Esophagus muscularis mucosa (tissue), 4 donors: Measurements from ENCODE around the gene CACNG1. TPM values are rescaled to one million over a fixed set of nuclear protein-coding genes. Genes with fewer than 3 reads are reported as not detected.

ENCODE experiments used
- DNase-seq: peaks from one replicate; pipeline ENCODE4 v3.0.0-alpha.2; 2017; ENCODE audit errors: extremely low spot score
- H3K27ac ChIP-seq, 4 donors: fragments of 200-600 bp; sonication (generic); replicated peaks in 1 of 4; 1 replicate in 3 of 4; 2 replicates in 1 of 4; pipeline ENCODE4 v1.5.1; 2016 to 2019; ENCODE audit warnings: mild to moderate bottlenecking in 1 of 4
- H3K27me3 ChIP-seq, 4 donors: fragments of 200-600 bp; sonication (generic); one replicate each; pipeline versions ENCODE4 v1.5.1 to v1.6.0; 2016 to 2019
- H3K36me3 ChIP-seq, 4 donors: fragments of 200-600 bp; sonication (generic); one replicate each; pipeline ENCODE4 v1.5.1; 2016 to 2019
- H3K4me1 ChIP-seq, 4 donors: fragments of 200-600 bp; sonication (generic); one replicate each; pipeline ENCODE4 v1.5.1; 2016 to 2019
- H3K4me3 ChIP-seq, 4 donors: fragments of 200-600 bp; sonication (generic); 1 replicate in 2 of 4; 2 replicates in 2 of 4; pipeline ENCODE4 v1.5.1; 2016 to 2019; ENCODE audit warnings: mild to moderate bottlenecking in 4 of 4, moderate library complexity in 1 of 4
- H3K9me3 ChIP-seq, 4 donors: fragments of 200-600 bp; sonication (generic); 1 replicate in 3 of 4; 2 replicates in 1 of 4; pipeline ENCODE4 v1.5.1; 2016 to 2019
- EP300 ChIP-seq: sonication (generic); formaldehyde crosslinking; IDR thresholded peaks from one replicate; pipeline ENCODE4 v1.6.1; 2017; ENCODE audit warnings: antibody characterized with exemption
- POLR2A ChIP-seq: fragments of 450-650 bp; IDR thresholded peaks from one replicate; pipeline ENCODE4 v1.6.1; 2017; ENCODE audit warnings: antibody characterized with exemption, moderate library complexity, mild to moderate bottlenecking, low read depth
- POLR2AphosphoS5 ChIP-seq, 2 donors: sonication (generic); formaldehyde crosslinking; IDR thresholded peaks; one replicate each; pipeline ENCODE4 v1.6.1; 2017; ENCODE audit warnings: antibody characterized with exemption in 2 of 2
- WGBS: methylation state at CpG from one replicate; pipeline ENCODE4 v1.1.5; 2018; 5-methylcytosine and 5-hydroxymethylcytosine counted together
- intact Hi-C: fragments of 100-400 bp; cut with DNase I; formaldehyde crosslinking; loops from one replicate; pipeline ENCODE4 v1.15.1; 2023
- total RNA-seq, 4 donors: library from RNA; depleted of rRNA; stranded (reverse); fragments of >200 nt; gene quantifications; one replicate each; pipeline versions ENCODE4 v1.1.0 to v1.2.1, GENCODE V29; 2016
- TF ChIP-seq, protein P1 (sequence below), 3 experiments: fragments of 200-600 bp in 2 of 3; fragments of 450-650 bp in 1 of 3; sonication (generic) in 2 of 3; IDR thresholded peaks; one replicate each; pipeline ENCODE4 v1.5.1; 2017 to 2019; ENCODE audit warnings: antibody characterized with exemption in 3 of 3, mild to moderate bottlenecking in 2 of 3, moderate library complexity in 1 of 3

Gene CACNG1
- total RNA-seq, 4 donors from 2014 or later: not detected

DNA sequence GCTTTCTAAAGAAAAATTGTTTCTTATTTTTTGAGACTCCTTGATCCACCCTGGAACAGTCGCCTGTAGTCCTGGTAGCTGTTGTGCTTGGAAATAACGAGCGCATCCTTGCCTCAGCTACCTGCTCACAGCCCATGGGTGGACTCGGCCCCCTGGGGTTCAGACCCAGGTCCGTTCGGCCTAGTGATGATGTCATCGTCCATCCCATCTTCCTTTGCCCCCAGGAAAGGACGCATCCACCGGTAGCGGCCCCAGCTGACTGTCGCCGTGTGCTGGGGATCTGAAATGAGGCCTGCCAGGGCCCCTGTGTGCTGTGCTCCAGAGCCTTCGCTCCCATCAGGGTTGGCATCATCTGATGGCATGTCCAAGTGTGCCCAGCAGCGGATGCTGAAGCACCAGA lies 12.0 kb upstream of the CACNG1 start:
- intact Hi-C loops: no loop called here
- Histone ChIP-seq H3K36me3 (no peaks in the 10 kb centered on the region), H3K4me3 (no peak overlapping the region)

DNA sequence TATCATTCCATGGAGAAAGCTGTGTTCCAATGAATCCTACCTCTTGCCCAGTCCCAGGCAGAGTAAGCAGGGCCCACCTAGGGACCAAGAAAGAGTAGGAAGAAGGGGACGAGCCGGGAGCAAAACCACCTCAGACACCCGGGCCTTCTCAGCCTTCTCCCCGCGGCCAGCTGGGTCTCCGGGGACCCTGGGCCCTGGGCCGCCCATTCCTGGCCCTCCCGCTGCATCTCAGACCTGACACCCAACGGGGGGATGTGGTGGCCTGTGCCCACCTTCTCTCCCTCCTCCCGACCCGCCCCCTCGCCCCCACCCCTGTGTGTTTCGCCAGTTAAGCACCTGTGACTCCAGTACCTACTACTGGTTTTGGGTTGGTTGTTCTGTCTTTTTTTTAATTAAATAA lies 11.4 kb upstream of the CACNG1 start:
- intact Hi-C loops: no loop called here
- TF ChIP-seq POLR2A (no peak), POLR2AphosphoS5 (IDR thresholded peaks at IDR 0.05) (no peak)
- TF ChIP-seq, protein P1, sequence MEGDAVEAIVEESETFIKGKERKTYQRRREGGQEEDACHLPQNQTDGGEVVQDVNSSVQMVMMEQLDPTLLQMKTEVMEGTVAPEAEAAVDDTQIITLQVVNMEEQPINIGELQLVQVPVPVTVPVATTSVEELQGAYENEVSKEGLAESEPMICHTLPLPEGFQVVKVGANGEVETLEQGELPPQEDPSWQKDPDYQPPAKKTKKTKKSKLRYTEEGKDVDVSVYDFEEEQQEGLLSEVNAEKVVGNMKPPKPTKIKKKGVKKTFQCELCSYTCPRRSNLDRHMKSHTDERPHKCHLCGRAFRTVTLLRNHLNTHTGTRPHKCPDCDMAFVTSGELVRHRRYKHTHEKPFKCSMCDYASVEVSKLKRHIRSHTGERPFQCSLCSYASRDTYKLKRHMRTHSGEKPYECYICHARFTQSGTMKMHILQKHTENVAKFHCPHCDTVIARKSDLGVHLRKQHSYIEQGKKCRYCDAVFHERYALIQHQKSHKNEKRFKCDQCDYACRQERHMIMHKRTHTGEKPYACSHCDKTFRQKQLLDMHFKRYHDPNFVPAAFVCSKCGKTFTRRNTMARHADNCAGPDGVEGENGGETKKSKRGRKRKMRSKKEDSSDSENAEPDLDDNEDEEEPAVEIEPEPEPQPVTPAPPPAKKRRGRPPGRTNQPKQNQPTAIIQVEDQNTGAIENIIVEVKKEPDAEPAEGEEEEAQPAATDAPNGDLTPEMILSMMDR (IDR thresholded peaks at IDR 0.05): no peak
- Histone ChIP-seq H3K27ac (no peak overlapping the region), H3K27me3 (no peaks in the 10 kb centered on the region), H3K4me3 (no peak overlapping the region), H3K4me1 (no peaks in the 10 kb centered on the region), H3K36me3 (no peaks in the 10 kb centered on the region), H3K9me3 (no peaks in the 10 kb centered on the region)
- DNase-seq: no peak
- WGBS: 88% methylated on average over 13 of the region's 13 CpGs

More for the DNA sequence above, 12.0 kb upstream of the CACNG1 start:
- H3K9me3 ChIP-seq: no peaks in the 10 kb centered on the region
- DNase-seq: no peak
- no peaks in the 10 kb centered on the region for H3K27me3 ChIP-seq
- H3K4me1 ChIP-seq: no peaks in the 10 kb centered on the region
- no peak for TF ChIP-seq EP300
- TF ChIP-seq POLR2AphosphoS5 (IDR thresholded peaks at IDR 0.05): no peak
- TF ChIP-seq, protein P1 (IDR thresholded peaks at IDR 0.05): no peak
- TF ChIP-seq POLR2A: no peak
- 93% methylated on average over 4 of the region's 14 CpGs for WGBS
- no peak overlapping the region for H3K27ac ChIP-seq

DNA sequence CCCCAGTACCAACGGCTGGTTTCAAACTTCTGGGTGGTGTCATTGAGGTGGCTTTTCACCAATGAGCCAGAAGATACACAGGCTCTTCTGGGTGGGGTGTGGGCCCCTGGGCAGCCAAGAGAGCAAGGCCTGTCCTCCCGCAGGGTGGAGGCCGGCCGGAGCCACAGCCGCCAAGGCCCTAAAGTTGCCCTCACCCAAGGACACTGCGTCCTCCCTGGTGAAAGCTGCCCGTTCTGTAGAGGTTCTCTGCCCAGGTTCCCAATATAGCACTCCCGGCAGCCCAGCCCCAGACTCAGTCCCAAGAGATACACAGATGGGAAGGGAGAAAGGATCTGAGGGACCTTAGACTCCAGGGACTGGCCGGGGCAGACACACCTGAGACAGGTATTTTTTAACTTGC lies 10.7 kb upstream of the CACNG1 start:
- no peak for TF ChIP-seq POLR2A
- TF ChIP-seq, protein P1 (IDR thresholded peaks at IDR 0.05): no peak
- no peak for TF ChIP-seq POLR2AphosphoS5 (IDR thresholded peaks at IDR 0.05)
- no peak for TF ChIP-seq EP300
- no peaks in the 10 kb centered on the region for H3K4me1 ChIP-seq
- WGBS: 91% methylated on average over 7 of the region's 9 CpGs
- no peaks in the 10 kb centered on the region for H3K36me3 ChIP-seq
- H3K4me3 ChIP-seq: no peak overlapping the region
- no peak overlapping the region for H3K27ac ChIP-seq
- no peaks in the 10 kb centered on the region for H3K9me3 ChIP-seq
- no peak for DNase-seq
- no peaks in the 10 kb centered on the region for H3K27me3 ChIP-seq
- intact Hi-C loops: no loop called here

DNA sequence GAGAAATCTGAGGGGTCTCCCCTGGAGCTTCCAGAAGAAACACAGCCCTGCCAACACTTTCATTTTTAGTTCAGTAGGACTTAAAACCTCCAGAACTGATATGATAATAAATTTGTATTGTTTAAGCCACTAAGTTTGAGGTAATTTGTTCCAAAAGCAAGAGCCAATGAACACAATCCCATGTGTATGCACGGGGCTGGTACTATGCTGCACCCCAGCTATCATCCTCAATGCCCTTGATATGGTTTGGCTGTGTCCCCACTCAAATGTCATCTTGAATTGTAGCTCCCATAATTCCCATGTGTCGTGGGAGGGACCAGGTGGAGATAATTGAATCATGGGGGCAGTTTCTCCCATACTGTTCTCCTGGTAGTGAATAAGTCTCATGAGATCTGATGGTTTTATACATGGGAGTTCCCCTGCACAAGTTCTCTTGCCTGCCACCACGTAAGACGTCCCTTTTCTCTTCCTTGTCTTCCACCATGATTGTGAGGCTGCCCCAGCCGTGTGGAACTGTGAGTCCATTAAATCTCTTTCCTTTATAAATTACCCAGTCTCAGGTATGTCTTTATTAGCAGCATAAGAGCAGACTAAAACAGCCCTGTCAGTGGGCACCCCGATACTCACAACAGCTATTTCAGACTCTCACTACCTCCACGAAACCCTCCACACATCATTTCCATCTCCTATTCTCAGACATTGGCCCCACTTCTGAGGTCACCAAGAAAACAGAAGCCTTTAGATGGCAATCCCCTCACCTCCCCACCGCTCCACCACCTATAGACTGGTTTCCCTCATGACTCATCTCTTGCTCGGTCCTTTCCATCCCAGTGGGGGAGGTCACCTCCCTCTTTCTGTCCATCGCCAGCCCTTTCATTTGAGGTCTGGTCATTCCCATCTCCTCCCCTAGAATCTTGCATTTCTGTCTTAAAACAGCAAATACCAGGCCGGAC lies 8.9 kb upstream of the CACNG1 start:
- TF ChIP-seq EP300 (no peak), POLR2A (no peak), POLR2AphosphoS5 (IDR thresholded peaks at IDR 0.05) (no peak)
- TF ChIP-seq, protein P1 (IDR thresholded peaks at IDR 0.05): no peak
- no peaks in the 10 kb centered on the region for H3K36me3 ChIP-seq
- intact Hi-C loops: no loop called here

More for the DNA sequence above, 8.9 kb upstream of the CACNG1 start:
- no peak overlapping the region for H3K4me3 ChIP-seq
- no peaks in the 10 kb centered on the region for H3K4me1 ChIP-seq
- no peak for DNase-seq
- H3K27ac ChIP-seq: no peak overlapping the region
- H3K9me3 ChIP-seq: no peaks in the 10 kb centered on the region
- 83% methylated on average over 10 of the region's 11 CpGs for WGBS
- H3K27me3 ChIP-seq: no peaks in the 10 kb centered on the region
